ENCODE measurements around the gene CLCN2. TPM values are rescaled to one million over a fixed set of nuclear protein-coding genes. Genes with fewer than 3 reads are reported as not detected.

CLCN2 gene
- total RNA-seq, 1 donor from 2014 or later: 4.9 TPM

- intact Hi-C loops (cut with micrococcal nuclease): loop anchor here (2.0 to 5.0 kb wide), 5 partner anchors 151 to 1569 kb away; partner anchors contain the start of genes ATP11B, MAGEF1 and PARL
Measured at GRCh38 chr3:184361932-184362667, 695 bp upstream of the CLCN2 start.

- intact Hi-C loops (cut with micrococcal nuclease): loop anchor here (5.0 kb wide), 1 partner anchor 351 kb away; the partner anchor contains the start of gene MAGEF1
Measured at GRCh38 chr3:184360929-184361531, 375 bp downstream of the CLCN2 start.

- intact Hi-C loops (cut with micrococcal nuclease): loop anchor here (5.0 kb wide), 1 partner anchor 352 kb away; the partner anchor contains the start of gene MAGEF1
Measured at GRCh38 chr3:184360070-184360928, 1.1 kb downstream of the CLCN2 start.

GRCh38 chr3:184359610-184360009 lies 1.8 kb downstream of the CLCN2 start:
- intact Hi-C loops (cut with micrococcal nuclease): loop anchor here (5.0 kb wide), 1 partner anchor 353 kb away; the partner anchor contains the start of gene MAGEF1

GRCh38 chr3:184358921-184359350 lies 2.5 kb downstream of the CLCN2 start:
- intact Hi-C loops (cut with micrococcal nuclease): no loop called here

- intact Hi-C loops (cut with micrococcal nuclease): no loop called here
Measured at GRCh38 chr3:184358124-184358767, 3.2 kb downstream of the CLCN2 start.

GRCh38 chr3:184357248-184358123 lies 3.9 kb downstream of the CLCN2 start:
- intact Hi-C loops (cut with micrococcal nuclease): no loop called here

- intact Hi-C loops (cut with micrococcal nuclease): no loop called here
Measured at GRCh38 chr3:184355261-184356040, 6.0 kb downstream of the CLCN2 start.

GRCh38 chr3:184354754-184355153 lies 6.7 kb downstream of the CLCN2 start:
- intact Hi-C loops (cut with micrococcal nuclease): no loop called here

GRCh38 chr3:184354121-184354728 lies 7.2 kb downstream of the CLCN2 start:
- intact Hi-C loops (cut with micrococcal nuclease): no loop called here

- intact Hi-C loops (cut with micrococcal nuclease): no loop called here
Measured at GRCh38 chr3:184353546-184353941, 7.9 kb downstream of the CLCN2 start.

GRCh38 chr3:184352897-184353545 lies 8.4 kb downstream of the CLCN2 start:
- intact Hi-C loops (cut with micrococcal nuclease): no loop called here

- intact Hi-C loops (cut with micrococcal nuclease): no loop called here
Measured at GRCh38 chr3:184352149-184352785, 9.1 kb downstream of the CLCN2 start.

- intact Hi-C loops (cut with micrococcal nuclease): no loop called here
Measured at GRCh38 chr3:184351511-184352148, 9.8 kb downstream of the CLCN2 start.

GRCh38 chr3:184350618-184351017 lies 10.8 kb downstream of the CLCN2 start:
- intact Hi-C loops (cut with micrococcal nuclease): no loop called here

GRCh38 chr3:184349563-184350470 lies 11.6 kb downstream of the CLCN2 start:
- intact Hi-C loops (cut with micrococcal nuclease): no loop called here

- intact Hi-C loops (cut with micrococcal nuclease): no loop called here
Measured at GRCh38 chr3:184348057-184348382, 13.4 kb downstream of the CLCN2 start.
